Measurements from ENCODE around the gene DYNLT3.

The DYNLT3 gene

GRCh38 chrX:37840931-37841330, 6.4 kb downstream of the DYNLT3 start:
- DNase-seq: no peak

DNA sequence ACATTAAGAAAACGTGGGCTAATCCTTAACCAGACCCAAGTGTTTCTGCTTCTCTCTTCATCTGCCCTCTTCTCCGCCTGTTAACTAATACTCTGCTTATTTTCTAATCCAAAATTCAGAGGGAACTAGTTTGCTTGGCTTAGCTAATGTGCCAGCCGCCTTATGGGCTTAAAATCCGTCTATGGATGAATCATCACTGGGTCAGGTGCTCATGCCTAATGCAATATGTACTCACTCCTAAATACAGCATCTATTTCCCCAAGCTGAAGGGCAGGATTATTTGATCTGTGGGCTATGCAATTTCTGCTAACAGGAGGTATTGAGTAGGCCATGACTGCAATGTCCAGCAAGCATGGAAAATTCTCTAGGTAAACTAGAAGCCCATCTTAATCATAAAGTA, 12.4 kb downstream of the DYNLT3 start:
- no peak for DNase-seq

DNA sequence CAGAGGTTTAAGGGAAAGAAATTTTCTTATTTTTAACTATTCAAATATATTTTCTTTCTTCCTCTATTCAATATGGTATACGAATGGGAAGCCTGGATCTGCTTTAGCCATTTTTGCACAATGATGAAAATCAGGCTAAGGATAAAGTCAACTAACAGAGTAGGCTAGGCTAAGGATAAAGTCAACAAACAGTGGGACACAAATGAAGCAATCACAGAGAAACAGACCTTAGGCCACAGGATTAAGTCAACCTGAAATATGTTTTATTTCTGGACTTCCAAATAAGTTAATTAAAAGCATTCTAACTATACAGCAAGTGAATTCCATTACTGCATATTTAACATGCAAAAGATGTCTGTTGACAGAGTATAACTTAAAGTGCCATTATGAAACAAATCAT, 17.0 kb downstream of the DYNLT3 start:
- no peak for DNase-seq

GRCh38 chrX:37829721-37830120, 17.6 kb downstream of the DYNLT3 start:
- no peak for DNase-seq

DNA sequence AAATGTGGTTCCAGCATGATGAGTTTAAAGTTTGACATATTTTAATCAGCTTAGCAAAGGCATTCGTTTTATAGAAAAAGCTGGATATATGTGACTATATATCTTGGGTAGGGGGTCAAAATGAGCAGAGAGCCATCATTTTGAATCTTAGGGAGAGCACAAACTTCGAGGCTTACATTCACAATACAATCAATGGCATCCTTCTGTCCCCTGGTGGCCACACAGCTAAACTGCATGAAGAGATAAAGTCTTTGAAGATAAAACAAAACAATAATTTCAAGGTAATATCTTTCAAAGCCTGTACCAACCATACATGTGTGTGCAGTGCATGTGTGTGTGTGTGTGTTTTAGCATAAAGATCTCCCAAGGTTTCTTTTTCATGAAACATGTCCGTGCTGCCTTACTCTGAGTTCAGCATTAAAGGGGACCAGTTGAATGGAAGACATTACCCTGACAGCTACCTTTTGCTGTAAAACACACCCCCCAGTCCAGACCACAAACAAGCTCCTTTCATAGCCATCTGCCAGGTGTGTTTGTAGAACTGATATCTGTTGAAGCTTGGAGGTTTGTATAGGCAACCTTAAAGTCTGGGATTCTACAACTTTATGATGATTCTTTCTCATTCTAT, 22.0 kb downstream of the DYNLT3 start:
- DNase-seq: peak in 4 of 5 experiments; percentile 13 to 53 (median 29)

DNA sequence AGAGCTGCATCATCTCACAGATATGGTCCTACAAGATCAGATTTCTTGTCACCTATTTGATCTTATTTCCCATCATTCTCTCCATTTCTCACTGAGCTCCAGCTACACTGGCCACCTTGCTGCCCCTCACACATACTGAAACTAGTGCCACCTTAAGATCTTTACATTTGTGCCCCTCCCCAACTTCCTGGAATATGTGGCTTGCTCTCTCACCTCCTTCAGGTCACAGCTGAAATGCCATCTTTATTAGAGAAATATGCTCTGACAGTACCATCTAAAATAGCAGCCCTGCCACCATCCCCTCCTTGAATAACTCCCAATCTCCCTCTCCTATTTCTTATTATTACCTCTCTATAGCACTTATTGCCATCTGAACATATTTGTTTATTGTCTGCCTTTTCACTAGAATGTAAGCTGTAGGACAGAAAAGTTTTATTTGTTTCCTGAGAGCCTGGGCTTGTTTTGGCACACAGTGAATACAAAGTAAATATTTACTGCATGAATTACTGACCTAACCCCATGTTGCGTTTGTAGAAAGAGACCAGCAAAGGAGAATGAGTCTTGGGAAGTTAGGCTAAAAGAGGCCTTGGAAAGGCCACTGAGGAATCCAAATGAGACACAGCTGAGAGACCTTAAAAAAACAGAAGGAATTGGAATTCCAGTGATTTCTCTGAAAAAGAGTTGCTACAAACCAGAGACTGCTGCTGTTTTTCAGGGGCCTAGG, 22.7 kb downstream of the DYNLT3 start:
- no peak for DNase-seq

DNA sequence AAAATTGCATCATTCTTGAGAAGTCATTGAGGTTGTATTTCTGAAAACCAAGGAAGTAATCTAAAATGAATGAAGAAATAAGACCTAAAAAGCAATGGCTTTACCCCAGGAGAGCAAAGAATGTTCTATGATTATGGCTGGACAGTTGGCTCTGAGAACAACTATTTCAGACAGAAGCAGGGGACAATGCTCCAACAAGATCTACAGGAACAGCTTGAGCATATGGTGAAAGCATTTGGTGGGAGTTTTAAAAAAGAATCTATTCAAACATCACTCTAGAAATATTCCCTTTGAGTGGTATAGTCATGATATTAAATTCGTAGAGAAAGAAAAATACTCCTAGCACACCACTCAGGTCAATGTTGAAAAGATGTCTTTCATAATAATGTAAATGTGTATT, 26.7 kb downstream of the DYNLT3 start:
- DNase-seq: no peak

DNA sequence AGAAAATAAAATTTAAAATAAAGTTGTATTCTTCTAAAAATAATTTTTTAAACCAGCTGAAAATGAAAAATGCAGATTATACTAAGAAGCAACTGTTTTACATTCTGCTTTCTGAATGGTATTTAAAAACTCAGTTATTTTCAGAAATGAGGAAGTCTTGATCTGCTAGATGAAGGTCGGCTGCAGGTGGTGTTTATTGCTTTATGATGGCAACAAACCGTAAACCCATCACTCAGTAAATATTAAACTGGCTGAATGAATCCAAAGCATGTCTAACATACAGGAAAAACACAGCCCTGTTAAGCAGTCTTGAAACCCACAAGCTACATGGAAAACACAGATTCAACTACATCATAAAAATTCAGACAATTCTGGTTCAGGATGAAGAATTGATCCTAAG, 29.3 kb downstream of the DYNLT3 start:
- no peak for DNase-seq

- DNase-seq: no peak
Measured at GRCh38 chrX:37817579-37817978, 29.8 kb downstream of the DYNLT3 start.

- no peak for DNase-seq
Measured at GRCh38 chrX:37817176-37817575, 30.2 kb downstream of the DYNLT3 start.

- no peak for DNase-seq
Measured at GRCh38 chrX:37816766-37817165, 30.6 kb downstream of the DYNLT3 start.

DNA sequence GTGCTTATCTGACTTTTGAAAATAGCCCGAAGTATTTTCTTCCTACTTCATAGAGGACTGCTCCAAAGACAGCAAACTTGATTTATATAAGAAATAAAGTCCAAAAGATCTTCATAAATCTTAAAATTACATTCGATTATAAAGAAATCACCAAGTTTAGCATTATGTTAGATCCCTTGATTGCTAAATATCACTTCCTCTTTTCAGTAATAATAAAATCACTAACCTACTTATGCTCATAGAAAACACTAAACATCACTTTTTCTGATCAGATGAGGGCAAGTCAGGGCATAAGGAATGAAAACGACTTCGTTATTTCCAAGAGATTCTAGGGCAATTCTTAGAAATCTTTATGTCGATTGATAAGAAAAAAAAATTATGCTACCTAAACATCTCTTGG, 32.0 kb downstream of the DYNLT3 start:
- no peak for DNase-seq

- no peak for DNase-seq
Measured at GRCh38 chrX:37813570-37813969, 33.8 kb downstream of the DYNLT3 start.

DNA sequence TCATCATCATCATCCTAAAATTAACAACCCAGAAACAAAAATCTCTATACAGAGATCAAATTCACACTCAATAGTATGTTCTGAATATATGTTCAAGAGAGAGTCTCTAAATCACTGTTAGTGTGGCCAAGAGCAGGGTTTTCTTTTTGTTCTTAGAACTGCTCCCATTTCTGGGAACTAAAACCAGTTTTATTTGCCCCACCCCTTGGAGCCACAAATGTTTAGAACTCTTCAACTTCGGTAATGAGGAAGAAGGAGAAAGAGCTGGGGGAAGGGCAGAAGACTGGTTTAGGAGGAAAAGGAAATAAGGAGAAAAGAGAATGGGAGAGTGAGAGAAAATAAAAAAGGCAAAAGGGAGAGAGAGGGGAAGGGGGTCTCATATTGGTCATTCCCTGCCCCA, 35.3 kb downstream of the DYNLT3 start:
- no peak for DNase-seq

- DNase-seq: no peak
Measured at GRCh38 chrX:37809970-37810369, 37.4 kb downstream of the DYNLT3 start.

DNA sequence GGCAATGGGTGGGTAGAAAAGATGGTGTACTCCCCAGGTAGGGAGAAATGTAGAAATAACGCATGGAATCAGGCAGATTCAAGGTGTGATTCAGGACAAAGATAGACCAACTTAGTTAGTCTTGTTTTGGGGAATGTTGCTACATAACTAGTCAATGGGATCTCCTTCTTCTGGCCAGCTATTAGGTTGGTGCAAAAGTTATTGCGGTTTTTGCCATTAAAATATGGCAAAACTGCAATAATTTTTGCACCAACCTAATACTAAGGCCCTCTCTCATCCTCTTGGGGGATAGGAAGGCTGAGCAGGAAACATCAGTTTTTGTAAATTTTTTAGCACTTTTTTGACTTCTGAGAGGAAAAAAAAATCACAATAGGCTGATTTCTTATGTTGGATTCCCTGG, 44.3 kb downstream of the DYNLT3 start:
- no peak for DNase-seq

DNA sequence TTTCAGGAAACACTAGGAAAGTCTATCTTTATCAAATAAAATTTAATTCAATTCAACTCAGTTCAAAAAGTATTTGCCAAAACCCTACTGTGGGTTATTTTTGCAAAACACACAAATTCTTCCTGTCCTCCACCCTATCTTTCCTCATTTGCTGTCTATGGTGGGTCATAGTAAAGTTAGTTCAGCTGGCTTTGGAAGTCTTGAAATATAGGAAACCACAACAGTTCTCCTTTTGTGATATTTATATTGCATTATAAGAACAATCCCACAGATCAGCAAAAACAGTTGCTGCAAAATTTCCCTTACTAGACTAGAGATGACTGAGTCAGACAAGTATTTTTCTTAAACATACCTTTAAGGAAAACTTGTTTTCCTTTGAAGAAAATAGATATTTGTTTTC, 45.3 kb downstream of the DYNLT3 start:
- DNase-seq: no peak

DNA sequence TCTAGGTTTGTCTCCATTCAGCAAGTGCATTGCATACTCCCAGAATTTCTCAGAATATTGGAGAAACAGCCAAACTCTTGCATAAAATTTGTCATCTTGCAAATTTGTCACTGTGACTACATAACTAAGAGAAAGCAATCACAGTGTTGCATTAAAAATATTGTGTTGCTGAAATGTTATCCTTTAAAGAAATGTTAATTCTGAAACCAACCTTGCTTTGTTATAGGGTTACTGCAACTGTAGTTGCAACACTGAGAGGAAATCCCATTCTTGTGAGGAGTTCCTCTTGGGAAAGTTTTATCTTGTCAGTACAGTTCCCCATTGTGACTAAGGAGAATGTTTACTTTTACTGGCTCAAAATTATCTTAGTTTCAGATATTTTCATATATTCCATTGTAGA, 46.7 kb downstream of the DYNLT3 start:
- DNase-seq: no peak

- no peak for DNase-seq
Measured at GRCh38 chrX:37799936-37800335, 47.4 kb downstream of the DYNLT3 start.

- no peak for DNase-seq
Measured at GRCh38 chrX:37796805-37797204, 50.6 kb downstream of the DYNLT3 start.

DNA sequence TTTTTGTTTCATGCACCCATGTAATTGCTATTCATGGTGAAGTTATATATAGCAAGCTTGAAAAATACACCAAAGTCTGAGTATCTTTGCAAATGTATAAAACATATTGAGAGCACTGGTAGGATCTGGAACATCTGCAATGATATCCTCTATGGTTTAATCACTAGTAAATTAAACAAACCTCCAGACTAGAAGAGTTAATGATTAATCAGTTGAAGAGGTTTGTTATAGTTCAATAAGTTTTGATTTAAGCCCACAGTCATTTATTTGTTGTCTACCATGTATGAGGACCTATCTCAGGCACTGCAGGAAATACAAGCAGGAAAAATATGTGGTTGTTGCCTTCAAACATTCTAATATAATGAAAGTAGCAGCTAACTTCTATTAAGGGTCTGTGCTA, 51.1 kb downstream of the DYNLT3 start:
- DNase-seq: no peak

All from T-helper 2 cell (primary cell).